Subcutaneous adipose tissue (tissue), 4 donors: ENCODE results near the gene PHF19. TPM values are rescaled to one million over a fixed set of nuclear protein-coding genes. Genes with fewer than 3 reads are reported as not detected.

ENCODE experiments used
- total RNA-seq, 4 donors: library from RNA; depleted of rRNA; stranded (reverse); fragments of >200 nt; gene quantifications; one replicate each; pipeline ENCODE4 v1.1.0, GENCODE V29; 2016
- TF ChIP-seq, protein P1 (sequence below): fragments of 450-650 bp; IDR thresholded peaks from one replicate; pipeline ENCODE4 v1.5.1; 2016; ENCODE audit warnings: low read depth, mild to moderate bottlenecking, control low read depth, antibody characterized with exemption, moderate library complexity

The PHF19 gene
- total RNA-seq: 10 to 100 TPM; 11.6 to 36.7 (median 17.3) TPM

DNA sequence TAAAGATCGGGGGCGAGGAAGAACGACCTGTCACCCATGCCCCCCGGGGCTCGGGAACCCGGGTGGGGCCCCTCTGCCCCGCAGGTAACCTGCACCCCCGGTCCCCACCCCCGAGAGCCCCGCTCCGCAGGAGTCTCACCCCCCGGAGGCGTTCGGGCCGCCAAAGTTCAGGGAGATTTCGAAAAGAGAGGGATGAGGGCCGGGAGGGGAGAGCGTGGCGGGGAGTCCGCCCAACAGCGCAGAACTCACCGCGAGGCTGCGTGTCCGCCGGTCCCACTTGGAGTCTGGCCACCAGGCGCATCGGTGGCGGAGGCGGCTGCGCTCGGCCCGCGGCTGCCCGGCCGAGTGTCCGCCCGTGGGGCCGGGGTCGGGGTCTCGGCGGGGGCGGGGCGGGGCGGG is at the start of gene PHF19:
Gene PHF19, minus strand, starts transcription at position 347 of the 399 bp plus-strand sequence. CDS start 2,447 bp downstream, outside the sequence.
- TF ChIP-seq, protein P1, sequence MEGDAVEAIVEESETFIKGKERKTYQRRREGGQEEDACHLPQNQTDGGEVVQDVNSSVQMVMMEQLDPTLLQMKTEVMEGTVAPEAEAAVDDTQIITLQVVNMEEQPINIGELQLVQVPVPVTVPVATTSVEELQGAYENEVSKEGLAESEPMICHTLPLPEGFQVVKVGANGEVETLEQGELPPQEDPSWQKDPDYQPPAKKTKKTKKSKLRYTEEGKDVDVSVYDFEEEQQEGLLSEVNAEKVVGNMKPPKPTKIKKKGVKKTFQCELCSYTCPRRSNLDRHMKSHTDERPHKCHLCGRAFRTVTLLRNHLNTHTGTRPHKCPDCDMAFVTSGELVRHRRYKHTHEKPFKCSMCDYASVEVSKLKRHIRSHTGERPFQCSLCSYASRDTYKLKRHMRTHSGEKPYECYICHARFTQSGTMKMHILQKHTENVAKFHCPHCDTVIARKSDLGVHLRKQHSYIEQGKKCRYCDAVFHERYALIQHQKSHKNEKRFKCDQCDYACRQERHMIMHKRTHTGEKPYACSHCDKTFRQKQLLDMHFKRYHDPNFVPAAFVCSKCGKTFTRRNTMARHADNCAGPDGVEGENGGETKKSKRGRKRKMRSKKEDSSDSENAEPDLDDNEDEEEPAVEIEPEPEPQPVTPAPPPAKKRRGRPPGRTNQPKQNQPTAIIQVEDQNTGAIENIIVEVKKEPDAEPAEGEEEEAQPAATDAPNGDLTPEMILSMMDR: no peak

DNA sequence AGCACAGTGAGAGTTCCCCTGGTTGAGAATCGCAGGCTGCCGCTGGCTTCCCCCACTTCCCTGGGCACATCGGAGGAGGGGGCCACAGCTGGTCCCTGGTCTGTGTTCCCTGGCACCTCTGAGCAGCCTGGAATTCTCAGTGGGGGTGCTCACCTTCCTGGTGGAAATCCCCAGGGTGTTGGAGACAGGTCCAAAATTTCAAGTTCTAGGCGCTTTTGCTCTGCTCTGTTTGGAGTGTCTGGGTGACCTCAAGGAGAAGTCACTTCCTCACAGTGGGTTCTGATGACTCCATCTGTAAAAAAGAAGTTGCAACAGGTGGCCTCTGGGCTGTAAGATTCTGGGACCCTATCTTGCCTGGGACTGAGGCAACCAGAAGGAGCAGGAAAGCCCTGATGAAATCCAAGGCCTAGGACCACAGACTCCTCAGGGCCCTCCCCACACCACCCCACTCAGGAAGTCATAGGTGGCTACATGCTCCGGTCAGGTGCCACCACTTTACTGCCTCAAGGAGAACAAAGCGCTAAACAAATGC is 49.5 kb upstream of the PHF19 start, which contains the start of gene TRAF1:
Gene TRAF1, minus strand, starts transcription at position 400 of the 532 bp plus-strand sequence. CDS start 721 bp downstream, outside the sequence.
- TF ChIP-seq, protein P1: no peak

DNA sequence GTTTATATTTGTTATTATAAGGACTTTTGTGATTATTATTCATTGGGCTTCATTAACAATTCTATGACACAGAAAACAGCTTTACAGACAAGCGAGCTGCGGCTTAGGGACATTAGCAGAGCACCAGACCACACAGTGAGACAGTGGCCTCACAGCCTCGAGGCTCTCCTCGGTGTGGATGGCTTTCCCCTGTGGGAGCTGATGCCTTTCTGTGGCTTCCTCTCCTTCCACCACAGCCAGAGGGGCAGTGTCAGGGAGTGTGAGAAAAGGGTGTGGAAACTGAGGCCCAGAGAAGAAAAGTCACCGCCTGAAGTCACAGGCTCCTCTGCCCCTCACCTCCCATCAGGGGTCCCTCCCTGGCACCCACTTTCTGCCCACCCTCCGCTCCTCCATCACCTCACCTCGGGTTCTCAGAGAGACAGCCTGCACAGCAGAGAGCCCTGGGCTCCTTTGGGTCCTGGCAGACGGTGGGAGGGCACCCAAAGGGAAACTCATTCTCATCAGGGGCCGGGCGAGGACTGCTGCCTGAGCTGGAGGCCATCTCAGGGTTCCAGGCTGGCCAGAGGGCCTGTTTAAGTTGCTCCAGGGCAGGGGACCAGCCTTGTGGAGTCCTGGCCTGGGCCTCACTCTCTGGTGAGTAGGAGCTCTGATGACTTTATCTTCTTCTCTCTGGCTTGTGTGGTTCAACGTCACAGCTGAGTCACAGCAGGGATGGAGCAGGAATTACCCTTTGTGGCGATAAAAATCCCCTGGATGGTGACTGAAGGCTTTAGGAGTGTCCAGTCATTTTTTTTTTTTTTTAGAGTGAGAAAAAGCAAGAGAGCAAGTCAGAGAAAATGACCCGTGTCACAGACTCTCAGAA is 48.8 kb upstream of the PHF19 start:
- TF ChIP-seq, protein P1: no peak

DNA sequence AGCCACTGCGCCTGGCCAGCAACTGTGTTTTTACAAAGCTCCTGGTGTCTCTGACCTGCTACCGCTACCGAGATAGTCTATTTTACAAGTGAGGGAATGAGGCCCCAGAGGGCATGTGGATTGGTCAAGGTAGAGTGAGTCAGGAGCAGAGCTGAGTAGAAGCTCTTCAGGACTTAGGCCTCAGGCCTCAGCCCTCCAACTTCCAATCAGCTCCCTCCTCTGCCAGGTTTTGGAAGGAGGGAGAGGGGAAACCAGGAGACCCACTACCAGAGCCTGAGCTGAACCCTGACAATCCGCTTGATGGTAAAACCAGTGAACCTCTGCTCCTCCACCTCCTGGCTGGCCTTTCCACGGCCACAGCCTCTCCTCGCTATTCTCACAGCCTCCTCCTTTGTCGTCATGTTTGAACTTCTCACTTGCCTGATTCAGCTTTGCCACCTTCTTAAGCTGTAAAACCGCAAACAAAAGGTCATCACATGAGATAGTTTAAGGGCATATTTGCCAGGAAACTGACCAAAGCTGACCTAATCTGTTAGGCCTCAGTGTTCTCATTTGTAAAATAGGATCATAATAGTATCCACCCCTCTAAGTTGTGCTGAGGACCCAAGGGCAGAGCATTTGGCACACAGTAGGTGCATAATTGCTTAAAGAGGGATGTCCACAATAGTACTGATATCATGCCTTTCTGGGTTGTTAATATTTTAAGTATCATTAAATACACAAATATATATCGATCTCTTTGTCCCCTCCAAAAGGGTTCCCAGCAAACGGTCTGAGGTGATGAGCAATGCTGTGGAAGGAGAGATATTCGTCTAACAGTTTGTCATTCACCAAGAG is 47.9 kb upstream of the PHF19 start:
- TF ChIP-seq, protein P1: no peak

DNA sequence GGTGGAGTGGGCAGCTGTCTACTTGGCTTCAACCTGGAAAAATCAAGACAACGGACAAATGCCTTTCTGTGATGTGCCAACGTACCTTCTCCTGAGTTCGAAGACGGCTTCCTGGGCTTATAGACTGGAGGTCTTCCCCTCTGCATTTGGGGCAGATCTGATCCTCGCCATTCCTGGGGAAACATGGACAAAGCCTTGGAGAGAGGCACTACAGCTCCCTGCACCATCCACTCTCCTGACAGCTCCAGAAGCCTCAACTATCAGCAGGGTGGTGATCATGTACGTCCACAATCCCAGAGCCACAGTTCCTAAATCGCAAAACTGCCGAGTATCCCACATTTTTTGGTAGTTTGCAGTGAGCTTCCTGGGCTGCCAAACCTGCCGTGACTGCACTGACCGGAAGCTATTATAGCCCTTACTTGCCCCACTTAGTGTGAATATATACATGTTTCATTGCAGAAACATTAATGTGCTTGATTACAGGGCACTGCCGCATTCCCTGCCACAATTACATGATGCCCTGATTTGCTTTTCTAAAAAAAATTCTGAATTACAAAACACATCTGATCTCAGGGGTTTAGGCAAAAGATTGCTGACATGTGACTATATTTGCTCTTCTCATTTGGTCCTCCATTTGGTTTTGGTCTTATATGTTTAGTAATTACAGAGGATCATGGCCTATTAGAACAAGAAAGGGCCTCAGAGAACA is 46.8 kb upstream of the PHF19 start:
- TF ChIP-seq, protein P1: no peak

DNA sequence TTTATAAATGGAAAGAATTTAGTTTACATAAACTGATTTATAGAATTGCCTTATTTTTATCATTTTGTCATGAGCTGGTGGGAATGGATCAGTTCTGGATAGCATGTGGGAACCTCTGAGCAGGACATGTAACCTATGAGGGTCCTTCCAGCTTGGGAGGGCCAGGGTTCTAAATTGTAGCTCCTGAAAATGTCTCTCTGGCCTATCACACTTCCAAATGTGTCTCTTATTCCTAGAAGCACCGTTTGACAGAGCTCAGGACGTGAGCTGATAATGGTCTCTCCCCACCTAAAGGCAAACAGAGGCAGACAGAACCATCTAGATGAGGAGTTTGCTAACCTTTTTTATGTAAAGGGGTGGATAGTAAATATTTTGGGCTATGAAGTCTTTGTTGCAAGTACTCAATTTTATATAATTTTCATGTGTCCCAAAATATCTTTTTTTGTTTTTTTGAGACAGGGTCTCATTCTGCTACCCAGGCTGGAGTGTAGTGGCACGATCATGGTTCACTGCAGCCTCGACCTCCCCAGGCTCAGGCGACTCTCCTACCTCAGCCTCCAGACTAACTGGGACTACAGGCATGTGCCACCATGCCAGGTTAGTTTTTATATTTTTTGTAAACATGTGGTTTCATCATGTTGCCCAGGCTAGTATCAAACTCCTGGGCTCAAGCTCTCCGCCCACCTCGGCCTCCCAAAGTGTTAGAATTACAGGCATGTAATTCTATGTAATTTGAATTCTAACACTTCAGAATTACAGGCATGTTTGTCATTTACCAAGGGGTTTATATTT is 45.6 kb upstream of the PHF19 start:
- TF ChIP-seq, protein P1: no peak
